ENCODE data around the gene CLASRP.

Gene CLASRP

GRCh38 chr19:45066921-45067661, 28.2 kb downstream of the CLASRP start:
- no peak overlapping the region for H3K9ac ChIP-seq (ENCODE audit: low read depth, low read length)
- H3K27ac ChIP-seq (ENCODE audit: low read depth, low read length) = no peak overlapping the region
- no peak overlapping the region for H3K4me3 ChIP-seq (ENCODE audit: low read depth, low read length)
- H3K36me3 ChIP-seq (ENCODE audit: control insufficient read depth, insufficient read depth, low read length) = peaks cover 74% of the 10 kb centered on the region
- no peaks in the 10 kb centered on the region for H3K4me1 ChIP-seq (ENCODE audit: control insufficient read depth, insufficient read depth, low read length)
- no peaks in the 10 kb centered on the region for H3K9me3 ChIP-seq (ENCODE audit: control insufficient read depth, insufficient read depth, low read length)
- no peaks in the 10 kb centered on the region for H3K27me3 ChIP-seq (ENCODE audit: control insufficient read depth, insufficient read depth, low read length)

GRCh38 chr19:45068041-45068440, 29.2 kb downstream of the CLASRP start:
- no peaks in the 10 kb centered on the region for H3K4me1 ChIP-seq (ENCODE audit: control insufficient read depth, insufficient read depth, low read length)
- no peak overlapping the region for H3K4me3 ChIP-seq (ENCODE audit: low read depth, low read length)
- H3K9me3 ChIP-seq (ENCODE audit: control insufficient read depth, insufficient read depth, low read length) = no peaks in the 10 kb centered on the region
- peaks cover 74% of the 10 kb centered on the region for H3K36me3 ChIP-seq (ENCODE audit: control insufficient read depth, insufficient read depth, low read length)
- no peak overlapping the region for H3K27ac ChIP-seq (ENCODE audit: low read depth, low read length)
- H3K9ac ChIP-seq (ENCODE audit: low read depth, low read length) = no peak overlapping the region
- no peaks in the 10 kb centered on the region for H3K27me3 ChIP-seq (ENCODE audit: control insufficient read depth, insufficient read depth, low read length)

- H3K9me3 ChIP-seq (ENCODE audit: control insufficient read depth, insufficient read depth, low read length) = no peaks in the 10 kb centered on the region
- H3K9ac ChIP-seq (ENCODE audit: low read depth, low read length) = no peak overlapping the region
- H3K4me1 ChIP-seq (ENCODE audit: control insufficient read depth, insufficient read depth, low read length) = no peaks in the 10 kb centered on the region
- H3K4me3 ChIP-seq (ENCODE audit: low read depth, low read length) = no peak overlapping the region
- H3K36me3 ChIP-seq (ENCODE audit: control insufficient read depth, insufficient read depth, low read length) = peaks cover 65% of the 10 kb centered on the region
- H3K27ac ChIP-seq (ENCODE audit: low read depth, low read length) = no peak overlapping the region
- H3K27me3 ChIP-seq (ENCODE audit: control insufficient read depth, insufficient read depth, low read length) = no peaks in the 10 kb centered on the region
Measured at GRCh38 chr19:45069056-45069455, 30.2 kb downstream of the CLASRP start.

- H3K36me3 ChIP-seq (ENCODE audit: control insufficient read depth, insufficient read depth, low read length) = peaks cover 62% of the 10 kb centered on the region
- H3K9me3 ChIP-seq (ENCODE audit: control insufficient read depth, insufficient read depth, low read length) = no peaks in the 10 kb centered on the region
- no peak overlapping the region for H3K9ac ChIP-seq (ENCODE audit: low read depth, low read length)
- H3K27ac ChIP-seq (ENCODE audit: low read depth, low read length) = no peak overlapping the region
- H3K4me3 ChIP-seq (ENCODE audit: low read depth, low read length) = no peak overlapping the region
- H3K27me3 ChIP-seq (ENCODE audit: control insufficient read depth, insufficient read depth, low read length) = no peaks in the 10 kb centered on the region
- peaks cover 7% of the 10 kb centered on the region; the same call in 1 of the 2 replicates for H3K4me1 ChIP-seq (ENCODE audit: control insufficient read depth, insufficient read depth, low read length)
Measured at GRCh38 chr19:45070214-45070613, 31.4 kb downstream of the CLASRP start.

- Histone ChIP-seq H3K9me3 (ENCODE audit: control insufficient read depth, insufficient read depth, low read length) (no peaks in the 10 kb centered on the region), H3K9ac (ENCODE audit: low read depth, low read length) (no peak overlapping the region), H3K4me1 (ENCODE audit: control insufficient read depth, insufficient read depth, low read length) (peaks cover 7% of the 10 kb centered on the region; the same call in 1 of the 2 replicates), H3K36me3 (ENCODE audit: control insufficient read depth, insufficient read depth, low read length) (peaks cover 55% of the 10 kb centered on the region), H3K27ac (ENCODE audit: low read depth, low read length) (no peak overlapping the region), H3K4me3 (ENCODE audit: low read depth, low read length) (no peak overlapping the region), H3K27me3 (ENCODE audit: control insufficient read depth, insufficient read depth, low read length) (no peaks in the 10 kb centered on the region)
Measured at GRCh38 chr19:45070861-45071544, 32.2 kb downstream of the CLASRP start.

- H3K36me3 ChIP-seq (ENCODE audit: control insufficient read depth, insufficient read depth, low read length) = peaks cover 54% of the 10 kb centered on the region
- no peak overlapping the region for H3K27ac ChIP-seq (ENCODE audit: low read depth, low read length)
- no peaks in the 10 kb centered on the region for H3K27me3 ChIP-seq (ENCODE audit: control insufficient read depth, insufficient read depth, low read length)
- no peak overlapping the region for H3K4me3 ChIP-seq (ENCODE audit: low read depth, low read length)
- no peaks in the 10 kb centered on the region for H3K9me3 ChIP-seq (ENCODE audit: control insufficient read depth, insufficient read depth, low read length)
- no peak overlapping the region for H3K9ac ChIP-seq (ENCODE audit: low read depth, low read length)
- peaks cover 8% of the 10 kb centered on the region for H3K4me1 ChIP-seq (ENCODE audit: control insufficient read depth, insufficient read depth, low read length)
Measured at GRCh38 chr19:45071545-45071938, 32.7 kb downstream of the CLASRP start.

GRCh38 chr19:45071969-45072790, 33.3 kb downstream of the CLASRP start:
- peaks cover 48% of the 10 kb centered on the region for H3K36me3 ChIP-seq (ENCODE audit: control insufficient read depth, insufficient read depth, low read length)
- H3K27me3 ChIP-seq (ENCODE audit: control insufficient read depth, insufficient read depth, low read length) = no peaks in the 10 kb centered on the region
- H3K27ac ChIP-seq (ENCODE audit: low read depth, low read length) = no peak overlapping the region
- no peak overlapping the region for H3K9ac ChIP-seq (ENCODE audit: low read depth, low read length)
- H3K4me1 ChIP-seq (ENCODE audit: control insufficient read depth, insufficient read depth, low read length) = peaks cover 15% of the 10 kb centered on the region
- no peak overlapping the region for H3K4me3 ChIP-seq (ENCODE audit: low read depth, low read length)
- no peaks in the 10 kb centered on the region for H3K9me3 ChIP-seq (ENCODE audit: control insufficient read depth, insufficient read depth, low read length)

GRCh38 chr19:45074744-45075300, 36.0 kb downstream of the CLASRP start:
- Histone ChIP-seq H3K9me3 (ENCODE audit: control insufficient read depth, insufficient read depth, low read length) (no peaks in the 10 kb centered on the region), H3K27me3 (ENCODE audit: control insufficient read depth, insufficient read depth, low read length) (no peaks in the 10 kb centered on the region), H3K36me3 (ENCODE audit: control insufficient read depth, insufficient read depth, low read length) (peaks cover 36% of the 10 kb centered on the region), H3K4me3 (ENCODE audit: low read depth, low read length) (peak overlapping the region; percentile 90), H3K9ac (ENCODE audit: low read depth, low read length) (no peak overlapping the region), H3K4me1 (ENCODE audit: control insufficient read depth, insufficient read depth, low read length) (peaks cover 29% of the 10 kb centered on the region), H3K27ac (ENCODE audit: low read depth, low read length) (peak overlapping the region; percentile 62)

GRCh38 chr19:45075301-45076028, 36.6 kb downstream of the CLASRP start:
- Histone ChIP-seq H3K27ac (ENCODE audit: low read depth, low read length) (peak overlapping the region; percentile 75), H3K27me3 (ENCODE audit: control insufficient read depth, insufficient read depth, low read length) (no peaks in the 10 kb centered on the region), H3K9me3 (ENCODE audit: control insufficient read depth, insufficient read depth, low read length) (no peaks in the 10 kb centered on the region), H3K36me3 (ENCODE audit: control insufficient read depth, insufficient read depth, low read length) (peaks cover 29% of the 10 kb centered on the region), H3K4me1 (ENCODE audit: control insufficient read depth, insufficient read depth, low read length) (peaks cover 34% of the 10 kb centered on the region), H3K4me3 (ENCODE audit: low read depth, low read length) (peak overlapping the region; percentile 90), H3K9ac (ENCODE audit: low read depth, low read length) (peak overlapping the region; percentile 41; the same call in 1 of the 2 replicates)

Measured in HUES48 (cell line).